ENCODE results near the gene FRG1.

- no peak for TF ChIP-seq POLR2A (IDR thresholded peaks at IDR 0.05)
- TF ChIP-seq POLR2AphosphoS5 (IDR thresholded peaks at IDR 0.05) = no peak
- TF ChIP-seq, protein P1, sequence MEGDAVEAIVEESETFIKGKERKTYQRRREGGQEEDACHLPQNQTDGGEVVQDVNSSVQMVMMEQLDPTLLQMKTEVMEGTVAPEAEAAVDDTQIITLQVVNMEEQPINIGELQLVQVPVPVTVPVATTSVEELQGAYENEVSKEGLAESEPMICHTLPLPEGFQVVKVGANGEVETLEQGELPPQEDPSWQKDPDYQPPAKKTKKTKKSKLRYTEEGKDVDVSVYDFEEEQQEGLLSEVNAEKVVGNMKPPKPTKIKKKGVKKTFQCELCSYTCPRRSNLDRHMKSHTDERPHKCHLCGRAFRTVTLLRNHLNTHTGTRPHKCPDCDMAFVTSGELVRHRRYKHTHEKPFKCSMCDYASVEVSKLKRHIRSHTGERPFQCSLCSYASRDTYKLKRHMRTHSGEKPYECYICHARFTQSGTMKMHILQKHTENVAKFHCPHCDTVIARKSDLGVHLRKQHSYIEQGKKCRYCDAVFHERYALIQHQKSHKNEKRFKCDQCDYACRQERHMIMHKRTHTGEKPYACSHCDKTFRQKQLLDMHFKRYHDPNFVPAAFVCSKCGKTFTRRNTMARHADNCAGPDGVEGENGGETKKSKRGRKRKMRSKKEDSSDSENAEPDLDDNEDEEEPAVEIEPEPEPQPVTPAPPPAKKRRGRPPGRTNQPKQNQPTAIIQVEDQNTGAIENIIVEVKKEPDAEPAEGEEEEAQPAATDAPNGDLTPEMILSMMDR (IDR thresholded peaks at IDR 0.05 in 8 of 11, conservative IDR thresholded peaks at IDR 0.05 in 3 of 11) = no peak
Observed at GRCh38 chr4:189981970-189982369, 41.3 kb downstream of the FRG1 start.

All from spleen (tissue), 7 donors.